GM18870 (cell line): Measurements from ENCODE around the gene CDH23.

ENCODE experiments used
- ATAC-seq: cut with Tn5 transposase; IDR thresholded peaks from one replicate; pipeline ENCODE4 v1.9.1; 2021; ENCODE audit warnings: moderate library complexity; ENCODE audit not compliant: unreplicated experiment

CDH23 gene

DNA sequence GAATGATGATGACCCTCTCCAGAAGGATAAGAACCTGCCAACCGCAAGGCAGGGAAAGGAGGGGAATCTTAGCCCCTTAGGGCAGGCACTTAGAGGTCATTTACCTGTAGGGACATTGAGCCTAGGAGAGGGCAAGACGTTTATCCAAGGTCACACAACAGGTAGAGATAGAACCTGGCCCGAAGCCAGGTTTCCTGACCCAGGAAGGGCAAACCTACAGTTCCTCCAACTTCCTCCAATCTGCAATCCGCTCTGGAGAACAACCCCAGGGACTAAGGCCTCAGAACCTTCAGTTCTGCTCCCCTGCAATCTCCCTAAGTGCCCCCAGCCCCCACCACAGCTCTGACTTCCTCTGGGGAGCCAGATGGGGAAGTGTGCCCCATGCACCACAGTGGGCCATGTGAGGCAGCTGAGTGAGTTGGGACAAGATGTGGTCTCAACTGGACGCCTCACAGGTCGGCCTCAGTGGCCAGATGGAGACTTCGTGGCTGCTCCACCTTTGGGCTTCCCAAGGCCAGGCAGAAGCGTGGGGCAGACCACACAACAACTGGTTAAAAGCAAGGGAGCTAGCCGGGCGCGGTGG is 455.7 kb downstream of the CDH23 start:
- ATAC-seq: no peak

DNA sequence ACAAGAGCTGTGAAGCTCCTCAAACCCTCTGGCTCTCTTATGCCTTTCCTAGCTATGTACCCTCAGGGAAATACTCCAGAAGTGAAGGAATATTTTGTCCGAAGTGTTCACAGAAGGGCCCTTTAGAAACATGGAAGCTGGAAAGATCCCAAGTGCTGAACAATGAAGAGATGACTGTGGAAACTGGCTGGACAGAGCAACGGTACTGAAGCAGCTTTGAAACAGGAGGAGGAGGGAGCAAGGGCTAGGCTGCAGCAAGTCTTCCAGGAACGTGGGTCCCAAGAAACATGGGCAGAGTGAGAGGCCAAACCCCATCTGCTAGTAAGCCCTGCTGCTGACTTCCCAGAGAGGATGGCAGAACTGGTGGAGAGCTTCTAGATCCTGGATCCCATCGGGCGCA is 457.3 kb downstream of the CDH23 start:
- no peak for ATAC-seq

DNA sequence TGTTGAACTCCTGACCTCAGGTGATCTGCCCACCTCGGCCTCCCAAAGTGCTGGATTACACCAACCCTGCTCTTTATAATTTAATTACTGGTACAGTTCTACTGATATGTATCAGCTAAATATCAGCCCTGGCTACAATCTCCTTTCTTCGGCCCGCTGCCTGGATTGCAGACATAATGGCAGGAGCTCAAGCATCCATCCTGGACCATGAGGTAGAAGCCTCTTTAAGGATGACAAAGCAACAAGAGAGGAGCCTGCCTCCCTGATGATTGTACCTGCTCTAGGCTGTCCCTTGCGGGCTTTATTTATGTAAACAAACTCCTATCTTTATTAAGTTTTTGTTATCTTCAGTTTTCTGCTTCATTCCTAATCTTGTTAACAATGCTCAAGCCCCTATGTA is 459.9 kb downstream of the CDH23 start:
- no peak for ATAC-seq

- ATAC-seq: no peak
These were observed 461.5 kb downstream of the CDH23 start for GRCh38 chr10:71857934-71858890.

- ATAC-seq: no peak
These were observed 463.7 kb downstream of the CDH23 start for GRCh38 chr10:71860243-71861029.

DNA sequence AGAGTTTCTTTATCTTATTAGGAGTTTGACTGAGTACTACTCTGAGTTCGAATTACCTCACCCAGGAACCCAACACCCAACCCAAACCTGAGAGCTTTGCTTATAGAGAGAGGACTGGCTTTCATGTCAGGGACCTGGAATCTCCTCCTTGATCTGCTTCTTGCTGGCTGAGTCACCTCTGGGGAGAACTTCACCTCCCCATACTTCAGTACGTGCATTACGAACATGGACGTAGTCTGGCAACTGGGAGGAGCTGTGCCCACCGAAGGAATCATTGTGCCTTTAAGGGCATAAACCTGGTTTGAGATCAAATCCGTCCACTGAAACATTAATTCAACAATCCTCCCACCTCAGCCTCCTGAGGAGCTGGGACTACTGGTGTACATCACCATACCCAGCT is 466.5 kb downstream of the CDH23 start:
- no peak for ATAC-seq

- no peak for ATAC-seq
These were observed 468.2 kb downstream of the CDH23 start for GRCh38 chr10:71864911-71865361.
